Parathyroid adenoma (tissue), 2 donors: ENCODE data around the gene DCAF6.

Experiments
- H2AFZ ChIP-seq: fragments of 300-600 bp; sonication (generic); one replicate; pipeline ENCODE4 v1.7.0; 2017; ENCODE audit warnings: antibody characterized with exemption, mild to moderate bottlenecking
- H3K27ac ChIP-seq: fragments of 300-600 bp; sonication (generic); one replicate; pipeline ENCODE4 v1.7.0; 2017
- H3K27me3 ChIP-seq: fragments of 300-600 bp; sonication (generic); one replicate; pipeline ENCODE4 v1.7.0; 2017; ENCODE audit warnings: low read length; ENCODE audit not compliant: control insufficient read depth, insufficient read depth
- H3K36me3 ChIP-seq: fragments of 300-600 bp; sonication (generic); one replicate; pipeline ENCODE4 v1.7.0; 2017; ENCODE audit warnings: low read length; ENCODE audit not compliant: control insufficient read depth, insufficient read depth
- H3K4me1 ChIP-seq: fragments of 300-600 bp; sonication (generic); one replicate; pipeline ENCODE4 v1.7.0; 2017; ENCODE audit warnings: control low read depth
- H3K4me2 ChIP-seq: fragments of 300-600 bp; sonication (generic); one replicate; pipeline ENCODE4 v1.7.0; 2017; ENCODE audit warnings: low read length
- H3K4me3 ChIP-seq: fragments of 300-600 bp; sonication (generic); one replicate; pipeline ENCODE4 v1.7.0; 2017; ENCODE audit warnings: low read depth, low read length
- H3K79me2 ChIP-seq: fragments of 300-600 bp; sonication (generic); one replicate; pipeline ENCODE4 v1.7.0; 2017; ENCODE audit warnings: control low read depth
- H3K9ac ChIP-seq: fragments of 300-600 bp; sonication (generic); one replicate; pipeline ENCODE4 v1.7.0; 2017; ENCODE audit warnings: mild to moderate bottlenecking
- H3K9me3 ChIP-seq: fragments of 300-600 bp; sonication (generic); one replicate; pipeline ENCODE4 v1.7.0; 2017; ENCODE audit warnings: low read length; ENCODE audit not compliant: control insufficient read depth
- TF ChIP-seq, protein P1 (sequence below): fragments of 300-600 bp; sonication (generic); IDR thresholded peaks from one replicate; pipeline ENCODE4 v1.7.0; 2017; ENCODE audit warnings: antibody characterized with exemption, mild to moderate bottlenecking
- donor health status: primary hyperparathyroidism.

Gene DCAF6

DNA sequence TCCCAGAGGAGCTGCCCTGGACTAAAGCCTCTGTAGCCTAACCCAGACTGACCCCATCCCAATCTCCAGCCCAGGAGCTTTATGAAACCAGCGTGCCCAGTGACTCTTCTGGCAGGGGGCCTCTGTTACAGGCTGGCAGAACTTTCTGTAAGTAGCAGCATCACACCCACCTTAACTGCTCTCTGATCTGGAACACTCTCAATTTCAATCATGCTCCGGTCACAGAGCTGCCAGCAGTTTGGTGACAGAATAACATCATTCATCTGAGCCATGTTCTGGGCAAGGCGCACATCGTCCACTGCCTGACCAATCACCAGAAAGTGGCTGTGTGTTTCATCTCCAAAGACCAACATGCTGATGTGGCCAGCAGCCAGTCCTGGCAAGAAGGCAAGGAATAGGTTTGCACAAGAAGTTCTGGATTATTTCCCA is 37.2 kb upstream of the DCAF6 start:
- Histone ChIP-seq H2AFZ (no peak overlapping the region), H3K4me1 (no peaks in the 10 kb centered on the region), H3K4me3 (no peak overlapping the region), H3K27ac (no peak overlapping the region), H3K9me3 (no peaks in the 10 kb centered on the region), H3K4me2 (no peak overlapping the region), H3K27me3 (no peaks in the 10 kb centered on the region), H3K9ac (no peak overlapping the region), H3K36me3 (no peaks in the 10 kb centered on the region), H3K79me2 (no peaks in the 10 kb centered on the region)
- TF ChIP-seq, protein P1, sequence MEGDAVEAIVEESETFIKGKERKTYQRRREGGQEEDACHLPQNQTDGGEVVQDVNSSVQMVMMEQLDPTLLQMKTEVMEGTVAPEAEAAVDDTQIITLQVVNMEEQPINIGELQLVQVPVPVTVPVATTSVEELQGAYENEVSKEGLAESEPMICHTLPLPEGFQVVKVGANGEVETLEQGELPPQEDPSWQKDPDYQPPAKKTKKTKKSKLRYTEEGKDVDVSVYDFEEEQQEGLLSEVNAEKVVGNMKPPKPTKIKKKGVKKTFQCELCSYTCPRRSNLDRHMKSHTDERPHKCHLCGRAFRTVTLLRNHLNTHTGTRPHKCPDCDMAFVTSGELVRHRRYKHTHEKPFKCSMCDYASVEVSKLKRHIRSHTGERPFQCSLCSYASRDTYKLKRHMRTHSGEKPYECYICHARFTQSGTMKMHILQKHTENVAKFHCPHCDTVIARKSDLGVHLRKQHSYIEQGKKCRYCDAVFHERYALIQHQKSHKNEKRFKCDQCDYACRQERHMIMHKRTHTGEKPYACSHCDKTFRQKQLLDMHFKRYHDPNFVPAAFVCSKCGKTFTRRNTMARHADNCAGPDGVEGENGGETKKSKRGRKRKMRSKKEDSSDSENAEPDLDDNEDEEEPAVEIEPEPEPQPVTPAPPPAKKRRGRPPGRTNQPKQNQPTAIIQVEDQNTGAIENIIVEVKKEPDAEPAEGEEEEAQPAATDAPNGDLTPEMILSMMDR = no peak

DNA sequence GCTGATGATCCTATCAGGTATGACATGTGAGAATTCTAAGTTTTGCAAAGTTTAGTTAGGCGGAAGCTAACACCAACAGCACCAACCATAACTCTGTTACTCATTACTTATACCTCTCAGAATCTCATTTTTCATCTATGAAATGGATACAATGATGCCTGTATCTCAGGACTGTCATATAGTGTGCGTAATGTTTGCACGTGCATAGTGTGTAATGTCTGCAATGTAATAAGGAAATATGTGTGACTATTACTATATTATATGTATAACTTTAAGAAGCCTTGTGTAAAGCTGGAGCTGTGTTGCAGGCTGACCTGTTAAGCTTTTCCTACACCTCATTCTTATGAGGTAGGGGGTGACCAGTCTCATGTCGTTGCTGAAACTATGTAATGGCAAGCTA is 35.6 kb upstream of the DCAF6 start:
- Histone ChIP-seq H3K36me3 (no peaks in the 10 kb centered on the region), H3K27ac (no peak overlapping the region), H3K4me2 (no peak overlapping the region), H3K9me3 (no peaks in the 10 kb centered on the region), H3K4me1 (no peaks in the 10 kb centered on the region), H3K79me2 (no peaks in the 10 kb centered on the region), H2AFZ (no peak overlapping the region), H3K4me3 (no peak overlapping the region), H3K9ac (no peak overlapping the region), H3K27me3 (no peaks in the 10 kb centered on the region)
- TF ChIP-seq, protein P1 = no peak

DNA sequence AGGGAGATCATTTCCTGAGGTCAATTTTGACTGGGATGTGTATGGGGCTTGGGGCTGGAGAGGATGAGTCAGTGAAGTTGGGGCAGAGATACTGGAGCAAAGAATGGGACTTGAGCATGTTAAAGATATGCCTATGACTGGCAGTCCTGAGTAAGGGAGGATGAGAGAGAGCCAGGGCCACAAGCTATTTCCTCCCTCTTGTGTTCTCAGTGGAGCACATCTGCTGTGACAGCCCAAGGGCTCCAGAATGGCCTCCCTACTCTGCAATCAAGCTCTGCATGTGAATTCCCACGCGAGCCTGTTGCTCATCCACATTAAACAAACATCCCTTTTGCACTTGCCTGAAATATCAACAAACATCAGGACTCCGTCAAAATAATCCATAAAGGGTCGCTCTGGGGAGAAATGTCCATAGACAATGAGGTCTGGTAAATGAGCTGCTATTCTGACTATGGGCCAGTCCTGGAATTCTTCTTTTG is 31.8 kb upstream of the DCAF6 start:
- H3K9ac ChIP-seq = no peak overlapping the region
- H2AFZ ChIP-seq = no peak overlapping the region
- no peak overlapping the region for H3K27ac ChIP-seq
- no peak overlapping the region for H3K4me2 ChIP-seq
- no peaks in the 10 kb centered on the region for H3K9me3 ChIP-seq
- no peaks in the 10 kb centered on the region for H3K79me2 ChIP-seq
- no peaks in the 10 kb centered on the region for H3K36me3 ChIP-seq
- no peaks in the 10 kb centered on the region for H3K4me1 ChIP-seq
- TF ChIP-seq, protein P1 = no peak
- no peak overlapping the region for H3K4me3 ChIP-seq
- H3K27me3 ChIP-seq = no peaks in the 10 kb centered on the region

DNA sequence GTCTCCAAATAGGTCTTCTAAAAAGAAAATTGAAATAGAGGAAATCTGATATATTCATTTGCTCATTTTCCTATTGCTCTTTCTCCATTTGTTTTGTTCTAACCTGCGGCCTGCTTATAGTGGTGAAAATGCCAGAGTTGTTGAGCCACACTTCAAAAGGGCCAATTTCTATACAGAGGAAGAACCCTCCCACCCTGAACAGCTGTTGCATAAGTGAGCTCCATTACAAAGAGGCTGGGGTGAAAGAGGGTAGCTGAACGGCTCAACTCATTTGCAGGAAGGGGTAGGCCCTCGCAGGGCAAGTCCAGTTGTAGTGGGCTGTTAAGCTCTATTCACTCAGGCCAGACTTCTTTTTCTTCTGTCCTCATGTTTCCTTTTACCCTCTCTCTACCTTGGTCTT is 31.3 kb upstream of the DCAF6 start:
- Histone ChIP-seq H3K79me2 (no peaks in the 10 kb centered on the region), H2AFZ (no peak overlapping the region), H3K9ac (no peak overlapping the region), H3K9me3 (no peaks in the 10 kb centered on the region), H3K4me3 (no peak overlapping the region), H3K27ac (no peak overlapping the region), H3K4me1 (no peaks in the 10 kb centered on the region), H3K36me3 (no peaks in the 10 kb centered on the region), H3K27me3 (no peaks in the 10 kb centered on the region), H3K4me2 (no peak overlapping the region)
- TF ChIP-seq, protein P1 = no peak

DNA sequence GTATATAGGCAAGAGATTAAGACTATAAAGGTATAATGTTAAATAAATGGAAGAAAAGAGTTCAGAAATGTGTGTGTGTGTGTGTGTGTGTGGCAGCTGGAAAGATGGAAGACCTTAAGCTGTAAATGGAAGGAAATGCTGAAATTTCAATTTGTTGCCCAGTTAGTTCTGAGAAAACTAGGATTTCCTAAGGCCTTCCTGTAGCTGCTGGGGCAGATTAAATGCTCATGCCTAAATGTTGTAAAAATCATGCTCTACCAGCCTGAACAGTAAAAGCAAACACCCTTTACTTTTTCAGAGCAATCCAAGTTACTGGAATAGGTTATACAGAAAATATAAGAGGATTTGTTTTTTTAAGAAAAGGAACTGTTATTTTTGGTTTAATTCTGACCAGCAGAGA is 30.8 kb upstream of the DCAF6 start:
- Histone ChIP-seq H3K36me3 (no peaks in the 10 kb centered on the region), H3K4me1 (no peaks in the 10 kb centered on the region), H3K4me2 (no peak overlapping the region), H3K27me3 (no peaks in the 10 kb centered on the region), H3K9ac (no peak overlapping the region), H3K79me2 (no peaks in the 10 kb centered on the region), H3K27ac (no peak overlapping the region), H3K9me3 (no peaks in the 10 kb centered on the region), H3K4me3 (no peak overlapping the region), H2AFZ (no peak overlapping the region)
- TF ChIP-seq, protein P1 = no peak
